GM10266 (cell line): ENCODE measurements around the gene YOD1.
A peak's percentile ranks its signal among the peaks of the same experiment; 100 is the strongest.

Experiments used
- DNase-seq: peaks from one replicate; pipeline ENCODE4 v3.0.0; 2012; ENCODE audit errors: extremely low spot score
- TF ChIP-seq, protein P1 (sequence below): IDR thresholded peaks from 2 replicates; pipeline ENCODE4 v1.5.1; 2012; ENCODE audit warnings: mild to moderate bottlenecking, low read depth; ENCODE audit not compliant: control insufficient read depth, insufficient read depth; ENCODE audit errors: missing control alignments

The YOD1 gene

DNA sequence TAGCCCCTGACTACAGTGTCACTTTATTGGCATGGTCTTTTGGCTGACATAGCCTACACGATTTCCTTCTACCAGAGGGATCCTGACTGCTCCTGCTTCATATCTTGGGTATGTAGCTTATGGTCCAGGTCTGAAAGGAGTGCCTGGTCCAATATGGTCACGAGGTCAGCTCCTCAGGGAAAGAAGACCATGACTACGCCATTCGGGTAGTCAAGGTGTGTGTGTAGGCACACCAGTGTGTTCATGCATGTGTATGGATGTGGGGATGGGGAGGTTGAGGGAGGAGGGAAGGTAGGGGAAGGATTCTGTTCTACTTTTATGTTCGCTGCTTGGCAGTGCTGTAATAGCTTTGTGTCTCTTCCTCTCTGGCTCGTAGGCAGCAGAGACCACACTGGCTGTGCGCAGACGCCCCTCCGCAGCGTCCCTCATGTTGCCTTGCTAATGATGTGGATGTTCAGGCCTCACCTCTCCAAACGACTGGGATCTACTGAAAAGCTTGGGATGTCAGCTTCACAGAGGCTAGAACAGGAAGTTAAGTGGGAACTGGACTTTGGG, 27.6 kb upstream of the YOD1 start:
- no peak for DNase-seq
- TF ChIP-seq, protein P1, sequence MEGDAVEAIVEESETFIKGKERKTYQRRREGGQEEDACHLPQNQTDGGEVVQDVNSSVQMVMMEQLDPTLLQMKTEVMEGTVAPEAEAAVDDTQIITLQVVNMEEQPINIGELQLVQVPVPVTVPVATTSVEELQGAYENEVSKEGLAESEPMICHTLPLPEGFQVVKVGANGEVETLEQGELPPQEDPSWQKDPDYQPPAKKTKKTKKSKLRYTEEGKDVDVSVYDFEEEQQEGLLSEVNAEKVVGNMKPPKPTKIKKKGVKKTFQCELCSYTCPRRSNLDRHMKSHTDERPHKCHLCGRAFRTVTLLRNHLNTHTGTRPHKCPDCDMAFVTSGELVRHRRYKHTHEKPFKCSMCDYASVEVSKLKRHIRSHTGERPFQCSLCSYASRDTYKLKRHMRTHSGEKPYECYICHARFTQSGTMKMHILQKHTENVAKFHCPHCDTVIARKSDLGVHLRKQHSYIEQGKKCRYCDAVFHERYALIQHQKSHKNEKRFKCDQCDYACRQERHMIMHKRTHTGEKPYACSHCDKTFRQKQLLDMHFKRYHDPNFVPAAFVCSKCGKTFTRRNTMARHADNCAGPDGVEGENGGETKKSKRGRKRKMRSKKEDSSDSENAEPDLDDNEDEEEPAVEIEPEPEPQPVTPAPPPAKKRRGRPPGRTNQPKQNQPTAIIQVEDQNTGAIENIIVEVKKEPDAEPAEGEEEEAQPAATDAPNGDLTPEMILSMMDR = no peak

DNA sequence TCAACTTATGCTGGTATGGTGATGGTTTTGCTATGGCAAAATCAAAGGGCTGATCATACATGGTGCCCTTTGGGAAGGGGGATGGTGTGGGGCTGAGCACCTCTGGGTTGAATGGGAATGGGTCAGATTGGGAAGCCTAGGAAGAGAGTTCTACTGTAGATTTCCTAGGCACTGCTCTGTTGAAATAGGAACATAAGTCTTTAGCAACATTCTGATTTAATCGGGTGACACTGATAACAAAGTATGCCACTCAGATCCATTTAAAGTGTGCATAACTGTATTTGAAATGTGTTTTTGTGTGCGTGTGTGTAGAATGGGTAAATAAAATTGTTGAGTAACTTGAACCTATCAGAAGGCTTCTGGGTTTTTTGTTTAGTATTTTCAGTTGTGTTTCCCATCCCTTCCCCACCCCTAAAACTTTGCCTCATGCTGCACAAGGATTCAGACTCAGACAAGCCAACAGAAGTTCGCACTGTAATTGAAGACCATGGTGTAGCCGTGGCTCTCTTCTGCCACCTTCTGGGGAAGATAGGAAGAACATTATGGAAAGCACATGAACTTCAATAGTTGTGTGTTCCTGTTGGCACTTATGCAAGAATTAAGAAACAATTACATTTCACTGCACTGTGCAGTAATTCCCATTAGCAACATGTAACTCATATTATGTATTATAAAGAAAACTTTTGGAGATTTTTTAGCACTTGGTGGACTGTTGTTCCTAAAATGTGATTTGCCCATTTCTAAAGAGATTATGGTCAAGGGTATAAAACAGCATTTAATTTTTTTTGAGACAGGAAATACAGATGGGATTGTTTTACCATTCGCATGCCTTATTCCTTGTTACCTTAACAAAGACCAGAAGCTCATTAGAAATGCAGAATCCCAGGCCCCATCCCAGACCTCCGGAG, 26.7 kb upstream of the YOD1 start:
- DNase-seq = peak; percentile 62
- TF ChIP-seq, protein P1 = peak; percentile 88

DNA sequence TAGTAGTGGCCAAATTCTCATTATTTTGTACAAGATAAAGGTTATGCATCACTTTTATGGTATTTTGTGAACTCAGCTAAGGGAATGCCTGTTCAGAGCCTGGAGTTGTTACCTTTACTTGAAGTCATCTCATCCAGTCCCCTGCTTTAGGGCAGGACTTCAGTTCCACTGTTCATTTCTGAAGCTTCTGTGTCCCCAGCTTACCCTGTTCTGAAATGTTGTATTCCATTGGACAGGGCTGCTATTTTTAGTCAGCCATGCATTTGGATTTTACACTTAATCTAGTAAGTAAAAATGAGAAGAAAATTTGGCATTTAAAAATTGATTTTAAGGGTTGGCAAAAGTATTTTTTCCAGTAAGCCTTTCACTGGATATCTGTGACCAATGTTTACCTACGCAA, 26.0 kb upstream of the YOD1 start:
- TF ChIP-seq, protein P1 = no peak
- DNase-seq = no peak

DNA sequence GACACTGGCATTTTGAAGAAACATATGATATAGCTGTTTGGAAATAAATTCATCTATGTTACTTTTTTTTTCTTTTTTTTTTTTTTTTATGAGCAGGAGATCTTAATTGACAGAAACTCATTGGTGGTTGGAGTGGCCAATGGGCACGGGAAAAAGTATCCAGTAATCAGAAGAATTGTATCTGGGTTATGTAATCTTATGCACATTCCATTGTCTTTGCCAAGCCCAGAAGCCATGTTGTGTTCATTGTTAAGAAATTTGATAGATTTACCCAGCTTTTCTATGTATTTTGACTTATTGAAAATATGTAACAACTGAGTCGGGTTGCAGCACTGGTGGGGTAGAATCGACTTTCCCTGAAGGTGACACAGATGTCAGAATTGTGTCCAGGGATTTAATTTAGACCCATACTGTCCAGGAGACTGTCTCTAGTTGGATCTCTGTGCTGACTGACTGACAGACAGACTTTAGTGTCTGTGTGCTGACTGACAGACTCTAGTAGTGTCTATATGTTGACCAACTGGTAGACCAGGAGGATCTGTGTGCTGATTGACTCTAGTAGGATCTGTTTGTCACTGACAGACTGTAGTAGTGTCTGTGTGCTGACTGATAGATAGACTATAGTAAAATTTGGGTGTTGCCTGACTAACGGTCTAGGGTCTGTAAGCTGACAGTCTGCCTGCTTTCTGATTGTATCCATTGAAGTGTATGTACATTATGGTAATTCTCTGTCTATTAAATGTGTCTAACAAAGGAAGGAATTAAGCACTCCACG, 25.4 kb upstream of the YOD1 start:
- DNase-seq = no peak
- TF ChIP-seq, protein P1 = no peak

DNA sequence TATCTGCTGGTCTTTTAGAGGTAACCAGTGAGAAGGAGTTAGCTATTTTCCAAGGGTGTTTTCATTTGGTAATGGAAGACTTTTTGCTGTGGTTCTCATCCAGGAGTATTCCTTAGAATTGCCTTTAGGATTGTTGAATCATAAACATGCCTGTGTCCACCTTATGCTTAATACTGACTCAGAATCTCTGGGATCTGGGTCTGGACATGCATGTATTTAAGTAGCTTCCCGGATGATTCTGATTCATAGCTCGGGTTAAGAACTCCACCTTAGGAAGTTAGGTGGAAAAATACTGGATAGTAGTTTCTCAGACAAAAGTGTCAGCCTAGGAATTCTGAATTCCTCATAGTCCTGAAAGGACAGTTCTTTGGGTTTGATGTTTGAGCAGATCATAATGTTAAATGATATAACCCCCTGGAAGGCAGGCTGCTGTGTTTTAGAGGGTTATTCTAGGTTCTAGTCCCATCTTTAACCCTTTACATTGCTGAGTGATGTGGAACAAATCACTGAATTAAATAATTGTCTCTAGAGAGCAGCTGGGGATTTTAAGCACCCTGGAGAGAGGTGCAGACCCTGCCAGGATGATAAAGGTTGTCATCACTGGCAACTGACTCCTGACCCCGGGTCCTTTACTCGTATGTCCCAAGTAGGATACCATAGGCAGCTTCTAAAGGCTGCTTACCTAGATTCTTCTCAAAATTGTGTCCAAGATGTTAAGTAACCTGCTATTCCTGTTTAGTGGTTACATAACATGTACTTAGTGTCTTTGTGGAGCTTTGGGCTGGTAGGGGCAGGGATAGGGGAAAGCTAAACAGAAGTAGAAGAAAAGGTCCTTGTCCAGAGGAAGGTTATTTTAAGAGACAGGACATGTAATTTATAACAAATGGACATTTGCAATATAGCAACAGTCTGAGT, 23.2 kb upstream of the YOD1 start:
- TF ChIP-seq, protein P1 = no peak

DNA sequence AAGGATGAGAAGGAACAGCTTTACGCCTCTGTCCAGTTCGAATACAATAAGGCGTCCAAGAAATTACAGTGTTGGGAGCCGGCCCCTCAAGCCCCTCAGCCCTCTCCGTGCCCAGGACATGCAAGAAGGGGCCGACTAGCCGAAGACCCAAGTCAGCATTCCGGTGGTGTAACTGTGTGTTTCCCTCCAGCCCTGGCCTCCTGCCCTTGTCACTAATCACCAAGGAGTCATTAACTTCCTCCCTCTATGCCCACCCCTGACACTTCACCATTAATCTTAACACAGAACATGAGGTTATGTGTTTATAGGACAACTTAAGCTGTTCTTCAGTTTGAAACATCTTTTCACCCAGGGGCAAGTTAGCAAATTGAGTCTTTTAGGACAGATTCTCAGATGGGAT, 21.2 kb upstream of the YOD1 start:
- TF ChIP-seq, protein P1 = no peak
- no peak for DNase-seq

More for the DNA sequence above, 23.2 kb upstream of the YOD1 start:
- DNase-seq = no peak
